HG03097 (cell line): ENCODE measurements around the gene CBX5.
A peak's percentile ranks its signal among the peaks of the same experiment; 100 is the strongest.
"Not testable (repeated sequence)": the region's sequence is repeated elsewhere in the genome, so short reads cannot be mapped to it uniquely, and the experiment has no call there.

Experiments used
- ATAC-seq: cut with Tn5 transposase; IDR thresholded peaks from one replicate; pipeline ENCODE4 v1.9.1; 2021; ENCODE audit not compliant: unreplicated experiment, low FRiP score

Gene CBX5

GRCh38 chr12:54279632-54280467 is at the start of gene CBX5:
CBX5 (minus strand) TSS chr12:54280122; CDS start chr12:54257650, 22,472 bp downstream.
- peak; percentile 69 for ATAC-seq

- no peak for ATAC-seq
Measured at GRCh38 chr12:54328595-54329337, 48.8 kb upstream of the CBX5 start.

GRCh38 chr12:54325442-54326109 is 45.7 kb upstream of the CBX5 start:
- ATAC-seq, result not testable (repeated sequence)

DNA sequence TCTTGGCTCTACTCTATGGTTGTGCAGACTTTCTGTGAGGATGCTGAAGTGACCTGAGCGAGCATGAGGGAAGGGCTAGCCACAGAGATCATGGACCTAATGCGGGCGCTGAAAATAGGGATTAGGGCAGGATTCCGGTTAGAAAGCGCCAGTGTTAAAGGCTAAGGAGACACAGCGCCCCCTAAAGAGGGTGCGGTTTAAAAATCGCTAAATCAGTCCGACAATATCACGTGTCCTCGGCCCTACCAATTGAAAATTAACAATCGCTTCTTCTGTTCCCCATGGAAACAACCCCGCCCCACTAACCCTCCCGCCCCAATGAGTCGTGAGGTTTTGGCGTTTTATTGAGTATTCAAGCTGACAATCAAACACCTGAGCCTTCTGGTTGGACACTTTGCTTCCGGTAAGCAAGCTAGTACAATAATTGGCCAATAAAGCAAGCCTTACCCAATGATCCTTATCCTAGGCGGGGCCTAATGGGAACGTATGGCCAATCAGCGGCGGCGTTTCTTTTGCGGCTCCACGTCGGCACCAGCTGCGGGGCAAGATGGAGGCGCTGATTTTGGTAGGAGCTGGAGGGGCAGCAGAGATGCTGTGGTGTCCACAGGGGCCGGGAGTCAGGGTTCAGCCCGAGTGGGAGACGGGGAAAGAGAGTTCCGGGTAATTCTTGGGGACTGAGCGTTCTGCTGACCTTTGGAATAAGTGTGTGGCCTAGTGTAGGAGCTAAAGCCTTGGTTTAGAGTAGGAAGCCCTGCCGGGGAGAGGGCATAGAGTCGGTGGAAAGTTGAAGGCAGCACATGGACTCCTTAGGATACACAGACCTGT is 44.9 kb upstream of the CBX5 start, which contains the start of gene COPZ1:
TSS of gene COPZ1 (plus strand) at position 515 of the 825 bp plus-strand sequence. CDS start at position 548, 33 bp downstream.
- peak; percentile 98 for ATAC-seq

DNA sequence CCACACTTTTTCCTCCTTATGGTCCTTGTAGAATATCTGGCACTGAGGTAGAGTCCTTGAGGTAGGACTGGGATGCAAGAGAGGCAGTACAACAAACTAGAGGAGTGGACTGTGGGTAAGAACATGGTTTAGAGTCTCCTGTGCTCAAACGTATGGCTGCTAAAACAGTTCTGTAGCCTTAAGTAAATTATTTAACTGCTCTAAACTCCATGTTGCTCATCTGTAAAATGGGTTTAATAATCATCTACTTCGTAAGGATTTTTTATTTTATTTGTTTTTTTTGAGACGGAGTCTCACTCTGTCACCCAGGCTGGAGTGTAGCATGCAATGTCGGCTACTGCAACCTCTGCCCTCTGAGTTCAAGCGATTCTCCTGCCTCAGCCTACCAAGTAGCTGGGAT is 41.4 kb upstream of the CBX5 start:
- no peak for ATAC-seq

DNA sequence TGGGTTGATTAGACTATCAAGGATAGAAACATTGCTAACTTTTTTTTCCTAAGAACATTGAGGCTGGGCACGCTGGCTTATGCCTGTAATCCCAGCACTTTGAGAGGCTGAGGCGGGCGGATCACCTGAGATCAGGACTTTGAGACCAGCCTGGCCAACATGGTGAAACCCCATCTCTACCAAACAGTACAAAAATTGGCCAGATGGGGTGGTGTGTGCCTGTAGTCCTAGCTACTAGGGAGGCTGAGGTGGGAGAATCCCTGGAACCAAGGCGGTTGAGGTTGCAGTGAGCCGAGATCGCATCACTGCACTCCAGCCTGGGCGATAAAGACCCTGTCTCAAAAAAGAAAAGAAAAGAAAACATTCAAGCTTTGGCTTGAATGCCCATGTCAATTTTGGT is 32.4 kb upstream of the CBX5 start:
- not testable (repeated sequence) for ATAC-seq

DNA sequence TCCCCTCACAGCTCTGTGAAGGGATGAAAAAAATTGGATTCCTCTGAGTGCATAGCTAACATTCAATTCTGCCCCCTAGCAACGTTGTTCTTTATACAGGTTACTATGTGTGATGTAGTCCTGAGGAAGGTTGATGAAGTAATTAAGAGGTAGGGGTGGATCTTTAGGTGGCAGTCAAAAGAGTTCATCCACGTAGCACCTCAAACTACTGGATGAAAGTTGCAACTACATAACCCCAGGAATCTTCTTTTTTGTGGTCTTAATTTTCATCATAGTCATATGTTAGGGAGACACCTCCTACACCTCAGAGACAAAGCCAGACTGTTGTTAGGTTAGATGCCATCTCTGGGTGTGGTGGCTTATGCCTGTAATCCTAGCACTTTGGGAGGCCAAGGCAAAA is 31.1 kb upstream of the CBX5 start:
- no peak for ATAC-seq

- no peak for ATAC-seq
Measured at GRCh38 chr12:54306925-54307741, 27.2 kb upstream of the CBX5 start.

DNA sequence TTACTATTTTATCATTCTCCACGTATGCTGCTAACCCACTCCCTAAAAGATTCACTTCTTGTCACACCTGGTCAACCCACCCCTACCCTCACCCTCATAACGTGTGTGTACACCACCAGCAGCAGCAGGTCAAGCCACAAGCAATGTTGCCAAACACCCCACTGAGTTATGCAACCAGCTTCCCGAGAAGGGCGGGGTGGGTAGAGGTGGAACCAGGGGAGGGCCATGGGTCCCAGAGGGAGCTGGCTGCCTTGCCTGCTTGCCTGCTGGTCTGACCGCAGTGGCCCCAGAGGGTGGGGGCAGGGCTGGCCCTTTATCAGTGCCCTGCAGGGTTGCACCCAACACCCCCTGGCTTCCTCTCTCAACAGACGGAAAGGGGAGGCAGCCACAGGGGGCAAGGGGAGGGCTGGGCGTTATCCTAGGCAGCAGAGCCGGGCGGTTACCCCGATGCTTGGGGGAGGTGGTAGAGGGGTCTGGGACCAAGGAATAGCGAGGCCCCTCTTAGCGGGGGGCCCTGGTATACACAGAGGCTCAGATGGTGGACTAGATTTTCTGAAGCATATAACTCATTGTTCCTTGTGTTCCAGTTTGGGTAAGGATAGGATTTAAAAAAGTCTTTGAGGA is 24.4 kb upstream of the CBX5 start:
- no peak for ATAC-seq

DNA sequence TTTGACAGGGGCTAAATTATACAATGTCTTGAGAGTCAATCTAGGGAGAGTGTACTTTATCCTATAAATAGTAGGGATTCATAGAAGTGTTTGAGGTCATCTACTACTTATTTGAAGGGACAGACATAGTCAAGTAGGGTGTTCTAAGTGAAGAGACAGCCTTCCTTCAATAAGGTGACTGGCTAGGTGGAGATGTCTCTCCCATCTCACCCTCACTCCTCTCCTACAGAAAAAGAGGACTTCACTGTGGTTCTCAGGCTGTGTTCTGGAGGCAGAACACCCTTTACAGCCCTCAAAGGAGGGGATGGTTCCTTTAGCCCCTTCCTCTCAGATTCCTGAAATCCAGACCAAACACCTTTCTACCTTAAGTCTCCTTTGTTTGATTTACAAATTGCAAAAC is 23.7 kb upstream of the CBX5 start:
- no peak for ATAC-seq

DNA sequence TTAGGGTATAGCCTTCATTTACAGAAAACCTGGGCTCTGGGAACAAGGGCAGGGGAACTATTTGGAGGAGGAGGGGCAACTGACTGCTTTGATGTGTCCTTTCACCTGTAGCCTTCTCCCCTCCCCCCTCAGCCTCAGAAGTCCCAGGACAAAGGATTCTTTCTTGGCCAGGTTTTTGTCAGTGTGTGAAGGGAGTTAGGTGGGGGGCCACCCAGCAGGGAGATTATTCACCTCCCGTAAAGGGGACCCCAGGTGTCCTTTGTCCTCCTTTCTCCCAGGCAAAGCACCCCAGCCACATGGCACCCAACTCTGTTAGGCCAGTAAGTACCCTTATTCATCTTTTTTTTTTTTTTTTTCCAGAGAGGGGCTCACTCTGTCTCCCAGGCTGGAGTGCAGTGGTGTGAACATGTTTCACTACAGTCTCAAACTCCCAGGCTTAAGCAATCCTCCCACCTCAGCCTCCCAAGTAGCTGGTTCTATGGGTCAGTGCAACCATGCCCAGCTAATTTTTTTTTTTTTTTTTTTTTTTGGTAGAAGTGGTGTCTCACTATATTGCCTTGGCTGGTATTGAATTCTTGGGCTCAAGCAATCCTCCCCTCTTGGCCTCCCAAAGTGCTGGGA is 21.6 kb upstream of the CBX5 start:
- ATAC-seq, result no peak

DNA sequence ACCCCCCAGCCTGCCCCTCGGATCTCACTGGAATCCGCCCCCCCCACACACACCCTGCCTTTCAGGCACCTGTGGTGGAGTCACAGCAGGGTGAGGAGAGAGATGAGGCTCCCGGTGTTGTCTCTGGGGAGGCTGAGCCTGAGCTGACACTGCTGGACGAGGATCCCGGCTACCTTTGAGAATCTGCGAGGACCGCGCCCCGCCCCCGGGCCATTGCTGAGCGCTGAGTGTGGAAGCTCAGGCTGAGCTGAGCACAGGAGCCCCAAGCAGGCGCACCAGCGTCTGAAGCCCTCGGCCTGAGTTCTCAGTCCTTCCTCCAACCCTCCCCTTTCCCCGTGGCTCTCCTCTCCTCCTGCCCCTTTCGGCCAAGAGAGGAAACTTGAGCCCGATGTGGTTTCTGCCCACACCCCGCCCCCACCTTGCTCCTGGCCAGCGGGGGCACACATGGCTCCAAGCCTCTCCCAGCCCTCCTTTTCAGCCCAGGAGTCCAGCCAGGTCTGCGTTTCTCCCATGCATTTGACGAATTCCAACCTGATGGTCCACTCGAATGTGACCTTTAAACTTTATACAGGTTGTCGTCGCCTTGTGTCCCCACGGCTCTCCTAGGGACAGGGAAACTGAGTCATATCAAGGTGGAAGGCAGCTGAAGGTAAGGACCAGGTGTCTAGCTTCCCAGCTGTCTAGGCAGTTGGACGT is 21.0 kb upstream of the CBX5 start, which contains the start of gene NFE2:
TSS of gene NFE2 (minus strand) at position 284 of the 696 bp plus-strand sequence. CDS start 5,767 bp downstream, outside the sequence.
- ATAC-seq, result no peak

DNA sequence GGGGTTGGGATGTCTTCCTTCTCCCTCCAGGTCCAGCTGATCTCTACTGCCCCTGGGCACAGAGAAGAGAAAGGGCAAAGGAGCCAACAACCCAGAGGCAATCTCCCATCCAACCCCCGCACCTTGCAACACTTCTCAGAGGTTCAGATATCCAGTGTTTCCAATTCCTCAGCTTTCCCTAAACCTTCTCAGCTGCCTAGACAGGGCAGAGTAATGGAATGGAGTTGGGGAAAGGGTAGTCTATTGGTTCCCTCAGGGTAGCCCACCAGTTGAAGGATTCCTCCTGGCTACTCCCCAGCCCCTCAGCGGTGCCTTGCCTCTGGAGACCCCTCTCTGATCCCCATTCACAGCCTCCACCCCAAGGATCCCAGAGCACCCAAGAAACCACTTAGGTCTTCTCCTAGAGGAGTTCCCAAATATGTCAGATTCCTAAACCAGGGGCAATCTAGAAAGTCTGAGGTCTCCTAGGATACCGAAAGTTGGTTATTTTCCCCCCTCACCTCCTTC is 20.4 kb upstream of the CBX5 start:
- ATAC-seq, result no peak

DNA sequence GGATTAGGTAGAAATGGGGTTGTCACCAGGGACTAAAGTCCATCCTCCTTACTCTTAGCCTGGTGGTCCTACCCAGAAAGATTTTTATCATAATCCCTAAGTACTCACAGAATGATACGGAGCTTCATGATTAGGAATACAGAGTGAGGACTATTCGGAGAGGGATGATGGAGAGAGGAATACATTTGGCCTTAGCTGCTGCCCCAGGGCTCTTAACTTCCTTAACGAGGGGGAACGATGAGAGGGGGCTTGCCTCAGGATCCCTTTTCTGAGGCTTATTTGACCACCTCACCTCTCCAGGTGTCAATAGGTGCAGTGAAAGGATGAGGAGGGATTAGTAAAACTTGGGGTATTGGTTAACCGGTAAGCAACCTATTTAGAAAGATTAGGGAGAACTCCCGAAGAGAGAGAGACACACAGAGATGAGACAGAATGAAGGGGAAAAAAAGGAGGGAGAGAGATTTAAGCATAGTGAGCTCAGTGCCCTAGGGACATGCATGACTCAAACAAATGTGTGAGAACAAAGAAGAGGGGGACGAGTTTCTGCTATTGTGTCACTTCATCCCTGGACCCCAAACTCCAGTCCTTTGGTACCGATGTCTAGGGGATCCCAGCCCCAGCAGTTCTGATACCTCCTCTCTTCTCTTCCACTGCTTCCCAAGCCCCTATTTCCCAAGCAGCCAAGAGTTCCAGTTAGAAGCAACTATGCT is 19.7 kb upstream of the CBX5 start:
- no peak for ATAC-seq

DNA sequence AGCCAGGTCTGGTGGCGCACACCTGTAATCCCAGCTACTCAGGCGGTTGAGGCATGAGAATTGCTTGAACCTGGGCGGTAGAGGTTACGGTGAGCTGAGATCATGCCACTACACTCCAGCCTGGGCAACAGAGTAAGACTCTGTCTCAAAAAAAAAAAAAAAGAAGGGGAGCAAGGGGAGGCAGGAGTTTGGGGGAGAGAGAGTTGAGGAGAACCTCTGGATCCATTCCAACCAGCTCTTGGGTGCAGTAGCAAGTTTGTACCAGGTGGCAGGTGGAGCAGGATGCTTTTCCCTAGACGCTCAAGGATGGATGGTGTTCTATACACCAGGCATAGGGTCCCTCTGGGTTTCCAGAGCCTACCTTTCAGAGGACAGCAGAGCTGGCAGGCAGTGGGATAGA is 19.0 kb upstream of the CBX5 start:
- ATAC-seq, result no peak

DNA sequence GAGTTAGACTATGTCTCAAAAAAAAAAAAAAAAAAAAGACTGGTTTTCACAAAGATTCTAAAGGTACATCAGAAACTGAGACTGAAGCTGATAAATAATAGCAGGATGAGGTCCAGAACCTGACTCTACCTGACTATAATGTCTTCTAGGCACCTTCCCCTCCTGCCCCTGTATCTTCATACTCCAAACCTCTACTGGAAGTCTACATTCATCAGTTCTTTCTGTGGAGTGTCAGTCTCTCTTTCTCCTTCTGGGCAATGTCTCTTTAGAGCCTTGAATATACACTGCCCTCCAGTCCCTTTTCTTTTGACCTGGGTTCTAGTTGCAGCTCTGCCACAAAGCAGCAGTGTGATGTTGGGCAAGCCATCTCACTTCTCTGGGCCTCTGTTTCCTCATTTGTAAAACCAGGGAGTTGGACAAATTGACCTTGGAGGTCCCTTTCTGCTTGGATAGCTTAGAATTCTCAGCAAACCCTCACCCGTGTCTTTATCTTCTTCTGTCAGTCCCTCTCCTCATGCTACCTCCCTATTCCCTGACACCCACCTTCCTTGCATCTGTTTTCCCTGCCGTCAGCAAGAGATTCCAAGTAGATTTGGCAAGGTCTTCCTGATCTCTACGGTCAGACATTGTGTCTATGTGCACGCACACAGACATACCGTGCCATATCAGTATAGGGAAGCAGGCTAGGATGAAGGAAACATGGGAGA is 16.6 kb upstream of the CBX5 start:
- ATAC-seq, result no peak
